ENCODE data around the gene MYO5C. TPM values are rescaled to one million over a fixed set of nuclear protein-coding genes. Genes with fewer than 3 reads are reported as not detected.
"Not testable (repeated sequence)": the region's sequence is repeated elsewhere in the genome, so short reads cannot be mapped to it uniquely, and the experiment has no call there.

Gene MYO5C
- total and polyA plus RNA-seq, 10 of the 15 experiments (the other 5 are each of a cell fraction or from before 2014, with no cell fraction given) = 0.29 to 1.3 (median 0.75) TPM

GRCh38 chr15:52240166-52240565 is 55.4 kb downstream of the MYO5C start (continued):
- no peak for TF ChIP-seq NFXL1 (IDR thresholded peaks at IDR 0.05; ENCODE audit: borderline replicate concordance)
- TF ChIP-seq POU2F2 (IDR thresholded peaks at IDR 0.05; ENCODE audit: borderline replicate concordance, low read depth, low read length) = no peak

GRCh38 chr15:52238989-52239525 is 56.5 kb downstream of the MYO5C start:
- H3K27ac ChIP-seq (ENCODE audit: control insufficient read depth, insufficient read depth); DNase-seq (ENCODE audit: low read depth, low spot score); ATAC-seq; RAD21 ChIA-PET (ENCODE audit: unreplicated experiment); intact Hi-C loops (cut with micrococcal nuclease; ENCODE audit: unreplicated experiment); H2AFZ ChIP-seq (ENCODE audit: control insufficient read depth, low read depth, low read length); H3K36me3 ChIP-seq (ENCODE audit: control insufficient read depth in 2 of 2, insufficient read depth in 2 of 2, low read length in 1 of 2); BruUV-seq (replicated peaks); H3K79me2 ChIP-seq (ENCODE audit: control insufficient read depth, insufficient read depth, low read length); H4K20me1 ChIP-seq (ENCODE audit: control insufficient read depth, insufficient read depth); H3K9ac ChIP-seq (ENCODE audit: control insufficient read depth, insufficient read depth, low read length); H3K4me2 ChIP-seq (ENCODE audit: control insufficient read depth, insufficient read depth); FAIRE-seq; in situ Hi-C loops (cut with MboI); H3K9me3 ChIP-seq (replicated peaks; ENCODE audit: control insufficient read depth, insufficient read depth, low read length); H3K27me3 ChIP-seq (replicated peaks in 1 of 2; ENCODE audit: control insufficient read depth in 2 of 2, insufficient read depth in 2 of 2, low read length in 1 of 2); H3K4me3 ChIP-seq: not testable (repeated sequence)
- ChIA-PET SMC1A (ENCODE audit: uncharacterized antibody, unreplicated experiment) (interaction anchor here (1.1 to 1.8 kb wide), 4 partner anchors 9 to 55 kb away, joined by 3 to 6 read pairs (median 4); no protein-coding TSS in a partner anchor), POLR2A (interaction anchor here (0.6 kb wide), 1 partner anchor 11 kb away, joined by 3 read pairs; no protein-coding TSS in a partner anchor), CTCF (interaction anchor here (1.5 to 2.5 kb wide), 3 partner anchors 18 to 23 kb away, joined by 3 to 8 read pairs (median 6); no protein-coding TSS in a partner anchor)
- WGBS (ENCODE audit: insufficient coverage, insufficient replicate concordance, low lambda C conversion rate, missing lambda C conversion rate) = 86% methylated on average over 13 of the region's 13 CpGs
- H3K4me1 ChIP-seq (ENCODE audit: control insufficient read depth, insufficient read depth, low read length) = peaks cover 19% of the 10 kb centered on the region

- SMC1A ChIA-PET (ENCODE audit: uncharacterized antibody, unreplicated experiment) = interaction anchor here (1.8 kb wide), 1 partner anchor 17 kb away, joined by 6 read pairs; no protein-coding TSS in a partner anchor
Measured at GRCh38 chr15:52238149-52238548, 57.5 kb downstream of the MYO5C start.

More at GRCh38 chr15:52238149-52238548, 57.5 kb downstream of the MYO5C start:
- Histone ChIP-seq H3K27me3 (replicated peaks in 1 of 2; ENCODE audit: control insufficient read depth in 2 of 2, insufficient read depth in 2 of 2, low read length in 1 of 2) (no peaks in the 10 kb centered on the region), H3K4me3 (no peak overlapping the region), H3K36me3 (ENCODE audit: control insufficient read depth in 2 of 2, insufficient read depth in 2 of 2, low read length in 1 of 2) (no peaks in the 10 kb centered on the region; a peak in 1 of 4 replicates), H3K9ac (ENCODE audit: control insufficient read depth, insufficient read depth, low read length) (no peak overlapping the region), H3K4me2 (ENCODE audit: control insufficient read depth, insufficient read depth) (no peak overlapping the region), H3K79me2 (ENCODE audit: control insufficient read depth, insufficient read depth, low read length) (no peaks in the 10 kb centered on the region), H3K9me3 (replicated peaks; ENCODE audit: control insufficient read depth, insufficient read depth, low read length) (no peaks in the 10 kb centered on the region), H2AFZ (ENCODE audit: control insufficient read depth, low read depth, low read length) (no peak overlapping the region), H4K20me1 (ENCODE audit: control insufficient read depth, insufficient read depth) (no peaks in the 10 kb centered on the region), H3K4me1 (ENCODE audit: control insufficient read depth, insufficient read depth, low read length) (peaks cover 29% of the 10 kb centered on the region), H3K27ac (ENCODE audit: control insufficient read depth, insufficient read depth) (no peak overlapping the region)
- CTCF ChIA-PET = interaction anchor here (0.6 to 2.0 kb wide), 3 partner anchors 13 to 24 kb away, joined by 3 to 6 read pairs (median 3); no protein-coding TSS in a partner anchor
- POLR2A ChIA-PET = interaction anchor here (0.6 kb wide), 1 partner anchor 307 kb away, joined by 6 read pairs; no protein-coding TSS in a partner anchor
- no TSS peak for BruUV-seq (replicated peaks)
- intact Hi-C loops (cut with micrococcal nuclease; ENCODE audit: unreplicated experiment) (no loop called here), in situ Hi-C loops (cut with MboI) (no loop called here)
- 91% methylated on average over 3 of the region's 3 CpGs for WGBS (ENCODE audit: insufficient coverage, insufficient replicate concordance, low lambda C conversion rate, missing lambda C conversion rate)
- FAIRE-seq = no peak
- TF ChIP-seq IKZF1 (conservative IDR thresholded peaks at IDR 0.05) (no peak), NFYB (IDR thresholded peaks at IDR 0.05; ENCODE audit: insufficient read depth, low read depth, low read length) (no peak), SIN3A (IDR thresholded peaks at IDR 0.05; ENCODE audit: low read depth, low read length) (no peak), SMAD1 (IDR thresholded peaks at IDR 0.05; ENCODE audit: low read depth, partially characterized antibody) (no peak)
- no peak for DNase-seq (ENCODE audit: low read depth, low spot score)
- RAD21 ChIA-PET (ENCODE audit: unreplicated experiment) = no interaction called here
- ATAC-seq = no peak

Measured in GM12878 (cell line).